PC-9 (cell line): ENCODE measurements around the gene INPP5A. TPM values are rescaled to one million over a fixed set of nuclear protein-coding genes. Genes with fewer than 3 reads are reported as not detected.
A peak's percentile ranks its signal among the peaks of the same experiment; 100 is the strongest.

ENCODE experiments used
- BruUV-seq: library from RNA; stranded (reverse); fragments of 400-500 nt; replicated peaks from 2 replicates; lab custom pipeline; 2021; lab: Mats Ljungman, UMichigan
- CTCF ChIA-PET: fragments of 300-600 bp; sonication (Branson Sonifier 250); formaldehyde crosslinking; loops from one replicate; lab custom pipeline; 2022; ENCODE audit warnings: antibody characterized with exemption; lab: Charles Lee
- POLR2A ChIA-PET: fragments of 300-600 bp; sonication (Branson Sonifier 250); formaldehyde crosslinking; loops from one replicate; lab custom pipeline; 2022; ENCODE audit warnings: antibody characterized with exemption; ENCODE audit not compliant: unreplicated experiment; lab: Charles Lee
- DNase-seq, 2 experiments: peaks; one replicate each; pipeline versions ENCODE4 v3.0.0 to v3.0.0-alpha.2; 2015 to 2022; ENCODE audit warnings: mixed read lengths in 1 of 2
- H2AFZ ChIP-seq: fragments of 200-600 bp; sonication (generic); 2 replicates; pipeline ENCODE4 v1.8.1; 2017; ENCODE audit warnings: antibody characterized with exemption
- H3F3A ChIP-seq: fragments of 200-600 bp; sonication (generic); 2 replicates; pipeline ENCODE4 v1.8.1; 2017; ENCODE audit warnings: antibody characterized with exemption, mild to moderate bottlenecking, low read depth; ENCODE audit not compliant: insufficient read depth
- H3K27ac ChIP-seq: fragments of 200-600 bp; sonication (generic); 2 replicates; pipeline ENCODE4 v1.6.1; 2016; ENCODE audit warnings: mixed run types
- H3K27me3 ChIP-seq: fragments of 200-600 bp; sonication (generic); 2 replicates; pipeline ENCODE4 v1.6.1; 2016; ENCODE audit warnings: low read depth, mixed run types; ENCODE audit not compliant: insufficient read depth
- H3K36me3 ChIP-seq: fragments of 200-600 bp; sonication (generic); 2 replicates; pipeline ENCODE4 v1.6.1; 2016; ENCODE audit warnings: low read depth, mixed run types
- H3K4me1 ChIP-seq: fragments of 200-600 bp; sonication (generic); replicated peaks from 2 replicates; pipeline ENCODE4 v1.6.1; 2016; ENCODE audit warnings: mixed run types; ENCODE audit not compliant: insufficient read depth
- H3K4me2 ChIP-seq: fragments of 200-600 bp; sonication (generic); 2 replicates; pipeline ENCODE4 v1.6.1; 2017; ENCODE audit warnings: mixed run types
- H3K4me3 ChIP-seq: fragments of 200-600 bp; sonication (generic); 2 replicates; pipeline ENCODE4 v1.6.1; 2016; ENCODE audit warnings: mixed run types
- H3K79me2 ChIP-seq: fragments of 200-600 bp; sonication (generic); 2 replicates; pipeline ENCODE4 v1.6.1; 2017; ENCODE audit warnings: low read depth, mixed run types
- H3K9me2 ChIP-seq: fragments of 200-600 bp; sonication (generic); 2 replicates; pipeline ENCODE4 v1.8.1; 2017; ENCODE audit warnings: mild to moderate bottlenecking; ENCODE audit not compliant: insufficient read depth
- H3K9me3 ChIP-seq: fragments of 200-600 bp; sonication (generic); 2 replicates; pipeline ENCODE4 v1.8.1; 2016; ENCODE audit warnings: low read depth; ENCODE audit not compliant: insufficient read depth
- H4K20me1 ChIP-seq: fragments of 200-600 bp; sonication (generic); 2 replicates; pipeline ENCODE4 v1.8.1; 2017; ENCODE audit not compliant: insufficient read depth
- CTCF ChIP-seq: fragments of 200-600 bp; sonication (generic); conservative IDR thresholded peaks from 2 replicates; pipeline ENCODE4 v1.6.1; 2017; ENCODE audit warnings: mixed run types, antibody characterized with exemption, mild to moderate bottlenecking, moderate library complexity
- EZH2 ChIP-seq: fragments of 200-600 bp; sonication (generic); IDR thresholded peaks from 2 replicates; pipeline ENCODE4 v1.8.0; 2017; ENCODE audit warnings: antibody characterized with exemption, low read depth
- intact Hi-C: fragments of 100-400 bp; cut with micrococcal nuclease; formaldehyde crosslinking; loops from one replicate; pipeline ENCODE4 v1.10.0; 2022; ENCODE audit not compliant: unreplicated experiment
- total RNA-seq: library from RNA; stranded (reverse); gene quantifications from 2 replicates; pipeline ENCODE4 v1.2.3, GENCODE V29; 2021

INPP5A gene
- total RNA-seq, 1 experiment from 2014 or later, result 18.4 TPM

GRCh38 chr10:132577350-132578003 is 39.9 kb downstream of the INPP5A start:
- Histone ChIP-seq H3K4me2 (0 out of 2 replicates have a peak overlapping the region, but pooled peaks have one; percentile 90), H3F3A (peaks cover 31% of the 10 kb centered on the region), H3K27me3 (no peaks in the 10 kb centered on the region), H3K36me3 (no peaks in the 10 kb centered on the region), H3K4me3 (no peak overlapping the region), H2AFZ (no peak overlapping the region), H4K20me1 (no peaks in the 10 kb centered on the region), H3K79me2 (peaks cover 7% of the 10 kb centered on the region; the same call in 1 of the 2 replicates), H3K9me3 (no peaks in the 10 kb centered on the region), H3K27ac (no peak overlapping the region), H3K9me2 (no peaks in the 10 kb centered on the region), H3K4me1 (peaks cover 45% of the 10 kb centered on the region)
- intact Hi-C loops, result loop anchor here (10.0 kb wide), 1 partner anchor 57 kb away; no protein-coding TSS in a partner anchor
- TF ChIP-seq EZH2, result no peak
- TF ChIP-seq CTCF, result no peak; the same call in 1 of the 2 replicates
- ChIA-PET POLR2A (no interaction called here), CTCF (no interaction called here)
- DNase-seq, result no peak
- no TSS peak for BruUV-seq

GRCh38 chr10:132578287-132578951 is 40.8 kb downstream of the INPP5A start:
- no peaks in the 10 kb centered on the region for H3K27me3 ChIP-seq
- peaks cover 35% of the 10 kb centered on the region for H3K4me1 ChIP-seq
- H3K27ac ChIP-seq, result no peak overlapping the region
- H3F3A ChIP-seq, result peaks cover 29% of the 10 kb centered on the region
- no peaks in the 10 kb centered on the region for H4K20me1 ChIP-seq
- no TSS peak for BruUV-seq
- DNase-seq, result no peak
- TF ChIP-seq EZH2, result no peak
- no peak for TF ChIP-seq CTCF
- H2AFZ ChIP-seq, result no peak overlapping the region
- H3K4me3 ChIP-seq, result no peak overlapping the region
- intact Hi-C loops, result loop anchor here (10.0 kb wide), 1 partner anchor 56 kb away; no protein-coding TSS in a partner anchor
- ChIA-PET POLR2A (no interaction called here), CTCF (no interaction called here)
- H3K4me2 ChIP-seq, result no peak overlapping the region
- peaks cover 4% of the 10 kb centered on the region; the same call in 1 of the 2 replicates for H3K79me2 ChIP-seq
- no peaks in the 10 kb centered on the region for H3K36me3 ChIP-seq
- no peaks in the 10 kb centered on the region for H3K9me3 ChIP-seq
- H3K9me2 ChIP-seq, result no peaks in the 10 kb centered on the region

GRCh38 chr10:132579027-132579859 is 41.7 kb downstream of the INPP5A start:
- H3K27me3 ChIP-seq, result no peaks in the 10 kb centered on the region
- peaks cover 31% of the 10 kb centered on the region for H3K4me1 ChIP-seq
- POLR2A ChIA-PET, result no interaction called here
- H4K20me1 ChIP-seq, result no peaks in the 10 kb centered on the region
- H3K4me3 ChIP-seq, result no peak overlapping the region
- CTCF ChIA-PET, result no interaction called here
- H3K27ac ChIP-seq, result no peak overlapping the region
- no peak overlapping the region for H3K4me2 ChIP-seq
- BruUV-seq, result no TSS peak
- H3K36me3 ChIP-seq, result no peaks in the 10 kb centered on the region
- H3K9me3 ChIP-seq, result no peaks in the 10 kb centered on the region
- intact Hi-C loops, result loop anchor here (10.0 kb wide), 1 partner anchor 56 kb away; no protein-coding TSS in a partner anchor
- H2AFZ ChIP-seq, result no peak overlapping the region
- no peaks in the 10 kb centered on the region for H3K9me2 ChIP-seq
- no peaks in the 10 kb centered on the region for H3K79me2 ChIP-seq
- H3F3A ChIP-seq, result peaks cover 29% of the 10 kb centered on the region
- no peak for TF ChIP-seq EZH2
- no peak for TF ChIP-seq CTCF
- no peak for DNase-seq
